Nephron (organoid): ENCODE data around the gene PLEKHM3.

Experiments used
- H3K27ac Mint-ChIP-seq, 3 experiments: 2 replicates each; pipeline ENCODE4 v1.8.0; 2020; ENCODE audit warnings: mixed read lengths in 3 of 3, mild to moderate bottlenecking in 2 of 3, moderate library complexity in 1 of 3
- H3K27me3 Mint-ChIP-seq: 2 replicates; pipeline ENCODE4 v1.8.0; 2021; ENCODE audit warnings: low read depth, mild to moderate bottlenecking, moderate library complexity, mixed read lengths
- H3K36me3 Mint-ChIP-seq: 2 replicates; pipeline ENCODE4 v1.8.0; 2020; ENCODE audit warnings: low read depth, mixed read lengths
- H3K4me1 Mint-ChIP-seq: 2 replicates; pipeline ENCODE4 v1.8.0; 2020; ENCODE audit warnings: mixed read lengths
- H3K4me3 Mint-ChIP-seq, 3 experiments: 2 replicates each; pipeline ENCODE4 v1.8.0; 2020; ENCODE audit warnings: mild to moderate bottlenecking in 3 of 3, mixed read lengths in 3 of 3, moderate library complexity in 2 of 3
- H3K9me3 Mint-ChIP-seq: 2 replicates; pipeline ENCODE4 v1.8.0; 2020; ENCODE audit warnings: mixed read lengths
- TF ChIP-seq, protein P1 (sequence below), 3 experiments: fragments of 200-600 bp; sonication (generic); IDR thresholded peaks; one replicate each; pipeline ENCODE4 v1.5.0; 2021; ENCODE audit warnings: antibody characterized with exemption in 3 of 3; ENCODE audit not compliant: unreplicated experiment in 3 of 3

The PLEKHM3 gene

DNA sequence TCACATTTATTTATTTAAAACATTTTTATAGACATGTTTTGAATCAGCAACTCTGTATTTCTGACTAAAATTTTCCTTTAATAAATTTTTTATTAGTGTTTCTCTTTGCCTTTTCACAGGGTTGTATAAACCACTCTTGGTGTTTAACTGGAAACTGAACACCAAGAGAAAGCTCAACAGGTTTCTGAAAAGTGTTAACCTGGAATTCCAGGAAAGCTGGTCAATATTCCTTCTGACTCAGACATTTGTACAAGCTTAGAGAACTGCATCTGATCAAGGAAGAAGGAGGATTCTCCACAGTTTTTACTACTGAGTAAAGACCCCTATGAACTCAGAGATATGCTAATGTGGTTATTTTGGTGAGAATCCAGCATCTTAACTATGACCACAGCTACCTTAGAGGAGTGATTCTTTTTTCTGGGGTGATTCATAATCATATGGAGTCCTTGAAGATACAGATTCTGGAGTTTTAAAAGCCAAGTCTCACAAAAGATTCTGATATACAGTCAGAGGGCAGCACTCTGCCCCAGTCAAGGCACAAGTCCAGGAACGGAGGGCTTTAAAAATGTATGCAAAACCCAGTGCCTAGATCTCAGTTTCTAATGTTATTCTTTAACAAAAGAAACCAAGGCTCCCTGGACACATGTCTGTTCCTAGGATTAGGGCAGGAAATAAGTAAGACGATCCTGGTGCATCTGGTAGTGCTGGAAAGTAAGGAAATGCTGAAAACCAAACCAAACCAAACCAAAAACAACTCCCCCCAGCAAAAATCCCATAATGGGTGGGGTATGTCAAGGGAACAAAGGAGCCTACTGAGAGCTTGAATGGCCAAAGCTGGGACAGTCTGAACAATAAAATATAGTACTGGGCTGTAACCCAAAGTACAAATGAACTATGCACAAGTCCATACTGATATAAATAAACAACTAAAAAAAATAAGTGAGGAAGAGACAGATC lies 170.6 kb downstream of the PLEKHM3 start:
- Mint-ChIP-seq H3K36me3 (peaks cover 20% of the 10 kb centered on the region), H3K4me1 (peaks cover 13% of the 10 kb centered on the region), H3K27me3 (peaks cover 3% of the 10 kb centered on the region), H3K27ac (peak overlapping the region; percentile 72 to 83 (median 73)), H3K4me3 (no peak overlapping the region), H3K9me3 (no peaks in the 10 kb centered on the region)
- TF ChIP-seq, protein P1, sequence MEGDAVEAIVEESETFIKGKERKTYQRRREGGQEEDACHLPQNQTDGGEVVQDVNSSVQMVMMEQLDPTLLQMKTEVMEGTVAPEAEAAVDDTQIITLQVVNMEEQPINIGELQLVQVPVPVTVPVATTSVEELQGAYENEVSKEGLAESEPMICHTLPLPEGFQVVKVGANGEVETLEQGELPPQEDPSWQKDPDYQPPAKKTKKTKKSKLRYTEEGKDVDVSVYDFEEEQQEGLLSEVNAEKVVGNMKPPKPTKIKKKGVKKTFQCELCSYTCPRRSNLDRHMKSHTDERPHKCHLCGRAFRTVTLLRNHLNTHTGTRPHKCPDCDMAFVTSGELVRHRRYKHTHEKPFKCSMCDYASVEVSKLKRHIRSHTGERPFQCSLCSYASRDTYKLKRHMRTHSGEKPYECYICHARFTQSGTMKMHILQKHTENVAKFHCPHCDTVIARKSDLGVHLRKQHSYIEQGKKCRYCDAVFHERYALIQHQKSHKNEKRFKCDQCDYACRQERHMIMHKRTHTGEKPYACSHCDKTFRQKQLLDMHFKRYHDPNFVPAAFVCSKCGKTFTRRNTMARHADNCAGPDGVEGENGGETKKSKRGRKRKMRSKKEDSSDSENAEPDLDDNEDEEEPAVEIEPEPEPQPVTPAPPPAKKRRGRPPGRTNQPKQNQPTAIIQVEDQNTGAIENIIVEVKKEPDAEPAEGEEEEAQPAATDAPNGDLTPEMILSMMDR (IDR thresholded peaks at IDR 0.05; ENCODE audit: unreplicated experiment in 3 of 3) = no peak

DNA sequence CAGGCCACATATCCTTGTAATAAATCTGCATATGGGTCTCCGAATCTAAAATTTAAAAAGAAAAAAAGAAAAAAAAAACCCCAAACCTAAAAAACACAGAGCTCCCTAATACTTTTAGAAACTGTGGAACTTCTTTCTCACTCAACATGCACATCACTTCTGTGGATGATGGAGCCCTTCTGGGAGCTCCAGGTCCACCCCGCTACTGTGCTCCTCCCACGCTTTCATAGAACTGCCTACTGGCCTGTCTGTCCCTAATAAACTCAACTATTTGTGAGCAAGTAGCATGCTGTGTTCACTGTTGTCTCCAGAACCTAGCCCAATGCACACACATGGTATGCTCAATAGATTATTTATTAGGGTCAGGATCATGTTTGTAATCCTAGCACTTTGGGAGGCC lies 172.5 kb downstream of the PLEKHM3 start:
- Mint-ChIP-seq H3K4me3 (no peak overlapping the region), H3K27ac (no peak overlapping the region), H3K4me1 (peaks cover 19% of the 10 kb centered on the region), H3K27me3 (peaks cover 3% of the 10 kb centered on the region), H3K36me3 (peaks cover 17% of the 10 kb centered on the region), H3K9me3 (no peaks in the 10 kb centered on the region)
- TF ChIP-seq, protein P1 (IDR thresholded peaks at IDR 0.05; ENCODE audit: unreplicated experiment in 3 of 3) = no peak

DNA sequence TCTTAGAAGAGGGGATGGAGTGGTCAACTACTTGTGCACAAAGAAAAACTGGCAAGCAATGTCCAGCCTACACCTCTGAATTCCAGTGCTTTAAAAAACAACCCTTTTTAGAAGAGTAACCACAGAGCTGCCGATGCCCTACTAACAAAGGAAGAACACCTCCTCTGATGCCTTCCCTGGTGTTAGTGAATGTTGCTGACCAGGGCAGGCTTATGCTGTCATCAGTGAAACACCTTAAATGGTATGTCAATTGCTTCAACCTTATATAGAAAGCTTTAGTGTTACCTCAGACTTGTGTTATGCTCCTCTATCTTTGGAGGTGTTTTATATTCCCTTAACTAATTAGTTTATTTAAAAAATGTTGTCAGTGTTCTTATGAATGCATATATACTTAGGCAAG lies 175.9 kb downstream of the PLEKHM3 start:
- Mint-ChIP-seq H3K4me3 (no peak overlapping the region), H3K27me3 (peaks cover 3% of the 10 kb centered on the region), H3K9me3 (no peaks in the 10 kb centered on the region), H3K36me3 (no peaks in the 10 kb centered on the region), H3K4me1 (peaks cover 18% of the 10 kb centered on the region), H3K27ac (no peak overlapping the region)
- TF ChIP-seq, protein P1 (IDR thresholded peaks at IDR 0.05; ENCODE audit: unreplicated experiment in 3 of 3) = no peak

DNA sequence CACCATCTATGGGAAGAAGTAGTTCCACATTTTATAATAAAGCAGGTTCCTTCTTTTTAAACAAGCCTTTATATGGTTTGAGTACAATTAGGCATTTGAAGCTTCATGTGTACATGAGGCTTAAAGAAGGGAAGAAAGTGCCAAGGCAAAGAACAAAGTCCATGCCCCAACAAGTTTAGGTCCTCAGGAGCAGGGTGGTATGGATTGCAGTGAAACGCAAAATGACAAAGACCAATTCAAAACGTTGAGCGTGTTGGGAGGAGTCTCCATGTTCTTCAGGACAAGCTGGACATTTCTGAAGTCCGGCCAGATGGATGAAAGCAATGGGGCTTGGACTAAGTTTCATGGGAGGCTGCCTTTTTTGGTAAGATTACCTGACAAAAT lies 176.8 kb downstream of the PLEKHM3 start:
- TF ChIP-seq, protein P1 (IDR thresholded peaks at IDR 0.05; ENCODE audit: unreplicated experiment in 3 of 3) = no peak
- Mint-ChIP-seq H3K4me1 (peaks cover 18% of the 10 kb centered on the region), H3K4me3 (no peak overlapping the region), H3K27ac (peak overlapping the region; percentile 45 to 94 (median 70)), H3K36me3 (no peaks in the 10 kb centered on the region), H3K27me3 (peaks cover 3% of the 10 kb centered on the region), H3K9me3 (no peaks in the 10 kb centered on the region)

DNA sequence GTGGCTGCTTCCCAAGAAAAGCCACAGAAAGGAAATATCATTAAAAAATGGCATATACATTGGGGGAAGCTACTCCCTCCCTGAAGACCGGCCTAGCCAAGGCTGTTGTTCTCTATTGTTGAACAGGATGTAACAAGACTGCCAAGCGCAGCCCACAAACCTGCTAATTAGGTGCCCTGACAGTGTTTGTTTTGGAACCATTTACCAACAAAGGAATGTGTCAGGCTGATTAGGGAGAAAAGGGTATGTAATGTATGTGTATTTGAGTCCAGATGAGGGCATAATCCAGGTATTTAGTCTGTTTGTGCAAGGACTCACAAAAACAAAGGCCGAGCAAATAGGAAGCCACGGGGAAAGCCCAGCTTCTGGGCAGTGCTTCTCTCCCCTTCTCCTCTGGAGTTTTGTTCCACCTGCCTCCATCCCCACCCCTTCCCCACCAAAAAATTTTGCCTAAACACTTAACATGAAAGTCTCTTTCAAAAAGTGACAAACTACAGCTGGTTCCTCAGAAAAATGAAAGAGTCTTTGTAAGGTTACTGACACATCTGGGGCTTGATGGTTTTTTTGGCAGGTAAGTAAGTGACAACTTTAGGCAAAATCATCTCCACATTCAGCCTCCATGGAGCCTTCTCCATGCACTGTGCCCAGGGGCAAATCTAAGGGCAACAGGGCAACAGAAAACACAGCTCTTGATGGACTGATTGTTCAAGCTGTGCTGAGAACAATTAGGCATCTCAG lies 177.4 kb downstream of the PLEKHM3 start:
- TF ChIP-seq, protein P1 (IDR thresholded peaks at IDR 0.05; ENCODE audit: unreplicated experiment in 3 of 3) = no peak
- Mint-ChIP-seq H3K4me3 (no peak overlapping the region), H3K36me3 (no peaks in the 10 kb centered on the region), H3K27me3 (peaks cover 3% of the 10 kb centered on the region), H3K9me3 (no peaks in the 10 kb centered on the region), H3K27ac (peak overlapping the region; percentile 45 to 94 (median 70)), H3K4me1 (peaks cover 18% of the 10 kb centered on the region)
